PC-9 (cell line): ENCODE data around the gene MAB21L4. TPM values are rescaled to one million over a fixed set of nuclear protein-coding genes. Genes with fewer than 3 reads are reported as not detected.

ENCODE experiments used
- BruUV-seq: library from RNA; stranded (reverse); fragments of 400-500 nt; replicated peaks from 2 replicates; lab custom pipeline; 2021; lab: Mats Ljungman, UMichigan
- CTCF ChIA-PET: fragments of 300-600 bp; sonication (Branson Sonifier 250); formaldehyde crosslinking; loops from one replicate; lab custom pipeline; 2022; ENCODE audit warnings: antibody characterized with exemption; lab: Charles Lee
- POLR2A ChIA-PET: fragments of 300-600 bp; sonication (Branson Sonifier 250); formaldehyde crosslinking; loops from one replicate; lab custom pipeline; 2022; ENCODE audit warnings: antibody characterized with exemption; ENCODE audit not compliant: unreplicated experiment; lab: Charles Lee
- DNase-seq, 2 experiments: peaks; one replicate each; pipeline versions ENCODE4 v3.0.0 to v3.0.0-alpha.2; 2015 to 2022; ENCODE audit warnings: mixed read lengths in 1 of 2
- H2AFZ ChIP-seq: fragments of 200-600 bp; sonication (generic); 2 replicates; pipeline ENCODE4 v1.8.1; 2017; ENCODE audit warnings: antibody characterized with exemption
- H3F3A ChIP-seq: fragments of 200-600 bp; sonication (generic); 2 replicates; pipeline ENCODE4 v1.8.1; 2017; ENCODE audit warnings: antibody characterized with exemption, mild to moderate bottlenecking, low read depth; ENCODE audit not compliant: insufficient read depth
- H3K27ac ChIP-seq: fragments of 200-600 bp; sonication (generic); 2 replicates; pipeline ENCODE4 v1.6.1; 2016; ENCODE audit warnings: mixed run types
- H3K27me3 ChIP-seq: fragments of 200-600 bp; sonication (generic); 2 replicates; pipeline ENCODE4 v1.6.1; 2016; ENCODE audit warnings: low read depth, mixed run types; ENCODE audit not compliant: insufficient read depth
- H3K36me3 ChIP-seq: fragments of 200-600 bp; sonication (generic); 2 replicates; pipeline ENCODE4 v1.6.1; 2016; ENCODE audit warnings: low read depth, mixed run types
- H3K4me1 ChIP-seq: fragments of 200-600 bp; sonication (generic); replicated peaks from 2 replicates; pipeline ENCODE4 v1.6.1; 2016; ENCODE audit warnings: mixed run types; ENCODE audit not compliant: insufficient read depth
- H3K4me2 ChIP-seq: fragments of 200-600 bp; sonication (generic); 2 replicates; pipeline ENCODE4 v1.6.1; 2017; ENCODE audit warnings: mixed run types
- H3K4me3 ChIP-seq: fragments of 200-600 bp; sonication (generic); 2 replicates; pipeline ENCODE4 v1.6.1; 2016; ENCODE audit warnings: mixed run types
- H3K79me2 ChIP-seq: fragments of 200-600 bp; sonication (generic); 2 replicates; pipeline ENCODE4 v1.6.1; 2017; ENCODE audit warnings: low read depth, mixed run types
- H3K9me2 ChIP-seq: fragments of 200-600 bp; sonication (generic); 2 replicates; pipeline ENCODE4 v1.8.1; 2017; ENCODE audit warnings: mild to moderate bottlenecking; ENCODE audit not compliant: insufficient read depth
- H3K9me3 ChIP-seq: fragments of 200-600 bp; sonication (generic); 2 replicates; pipeline ENCODE4 v1.8.1; 2016; ENCODE audit warnings: low read depth; ENCODE audit not compliant: insufficient read depth
- H4K20me1 ChIP-seq: fragments of 200-600 bp; sonication (generic); 2 replicates; pipeline ENCODE4 v1.8.1; 2017; ENCODE audit not compliant: insufficient read depth
- CTCF ChIP-seq: fragments of 200-600 bp; sonication (generic); conservative IDR thresholded peaks from 2 replicates; pipeline ENCODE4 v1.6.1; 2017; ENCODE audit warnings: mixed run types, antibody characterized with exemption, mild to moderate bottlenecking, moderate library complexity
- EZH2 ChIP-seq: fragments of 200-600 bp; sonication (generic); IDR thresholded peaks from 2 replicates; pipeline ENCODE4 v1.8.0; 2017; ENCODE audit warnings: antibody characterized with exemption, low read depth
- intact Hi-C: fragments of 100-400 bp; cut with micrococcal nuclease; formaldehyde crosslinking; loops from one replicate; pipeline ENCODE4 v1.10.0; 2022; ENCODE audit not compliant: unreplicated experiment
- total RNA-seq: library from RNA; stranded (reverse); gene quantifications from 2 replicates; pipeline ENCODE4 v1.2.3, GENCODE V29; 2021

The MAB21L4 gene
- total RNA-seq, 1 experiment from 2014 or later: 68.8 TPM

DNA sequence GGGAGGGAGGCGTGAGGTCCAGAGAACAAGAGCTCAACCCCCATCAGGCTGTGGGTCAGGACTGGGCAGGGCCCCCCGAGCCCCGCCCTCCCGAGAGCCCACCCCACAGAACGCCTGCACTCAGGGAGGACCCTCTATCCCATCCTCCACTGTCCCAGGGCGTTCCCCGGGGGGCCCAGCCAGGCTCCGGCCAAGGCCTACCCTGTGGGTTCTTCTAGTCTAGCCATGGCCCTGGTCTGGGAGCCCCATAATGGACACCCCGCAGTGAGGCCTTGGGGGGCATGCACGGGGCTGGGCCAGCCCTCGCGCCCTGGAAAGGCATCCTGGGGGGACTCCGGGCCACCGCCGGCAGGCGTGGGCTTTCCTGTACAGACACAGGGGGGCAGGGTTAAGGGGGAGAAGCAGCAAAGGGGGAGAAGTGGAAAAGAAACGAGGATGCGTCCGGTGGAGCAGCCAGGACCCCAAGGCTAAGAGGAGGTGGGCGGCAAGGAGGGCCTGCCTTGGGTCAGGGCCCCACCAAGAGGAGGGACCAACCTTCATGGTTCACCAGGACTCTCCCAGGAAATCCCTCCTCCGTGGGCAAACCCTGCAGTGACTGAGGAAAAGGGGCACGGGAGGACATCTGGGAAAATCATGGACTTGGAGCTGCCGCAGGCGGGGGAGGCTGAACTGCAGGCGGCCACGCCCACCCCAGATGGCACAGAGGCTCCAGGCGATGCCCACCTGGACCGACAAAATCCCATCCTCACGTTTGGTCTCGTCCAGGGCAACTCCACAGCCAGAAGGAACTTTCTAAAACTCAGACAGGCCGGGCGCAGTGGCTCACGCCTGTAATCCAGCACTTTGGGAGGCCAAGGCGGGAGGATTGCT is 7.5 kb upstream of the MAB21L4 start:
- peaks cover 22% of the 10 kb centered on the region for H3K4me1 ChIP-seq
- intact Hi-C loops: no loop called here
- ChIA-PET POLR2A (interaction anchor here (0.6 kb wide), 1 partner anchor 142 kb away, joined by 6 read pairs; no protein-coding TSS in a partner anchor), CTCF (no interaction called here)
- H3F3A ChIP-seq: peaks cover 12% of the 10 kb centered on the region; the same call in 1 of the 2 replicates
- no peak overlapping the region for H3K27ac ChIP-seq
- H4K20me1 ChIP-seq: no peaks in the 10 kb centered on the region
- no peaks in the 10 kb centered on the region for H3K79me2 ChIP-seq
- no peaks in the 10 kb centered on the region for H3K9me3 ChIP-seq
- no peak overlapping the region for H3K4me2 ChIP-seq
- no peak overlapping the region for H3K4me3 ChIP-seq
- BruUV-seq: no TSS peak
- TF ChIP-seq EZH2: no peak
- TF ChIP-seq CTCF: no peak
- no peaks in the 10 kb centered on the region for H3K36me3 ChIP-seq
- H3K9me2 ChIP-seq: no peaks in the 10 kb centered on the region
- H2AFZ ChIP-seq: no peak overlapping the region
- DNase-seq: no peak
- no peaks in the 10 kb centered on the region for H3K27me3 ChIP-seq

- H3K27me3 ChIP-seq: no peaks in the 10 kb centered on the region
Measured at GRCh38 chr2:240902615-240903041, 6.7 kb upstream of the MAB21L4 start.

More at GRCh38 chr2:240902615-240903041, 6.7 kb upstream of the MAB21L4 start:
- ChIA-PET CTCF (no interaction called here), POLR2A (interaction anchor here (0.6 to 1.1 kb wide), 3 partner anchors 143 to 412 kb away, joined by 3 to 9 read pairs (median 6); no protein-coding TSS in a partner anchor)
- Histone ChIP-seq H3K36me3 (no peaks in the 10 kb centered on the region), H2AFZ (no peak overlapping the region), H4K20me1 (no peaks in the 10 kb centered on the region), H3K4me1 (peaks cover 30% of the 10 kb centered on the region), H3K4me3 (no peak overlapping the region), H3K27ac (no peak overlapping the region), H3K79me2 (no peaks in the 10 kb centered on the region), H3F3A (peaks cover 17% of the 10 kb centered on the region), H3K4me2 (no peak overlapping the region), H3K9me2 (no peaks in the 10 kb centered on the region), H3K9me3 (no peaks in the 10 kb centered on the region)
- BruUV-seq: no TSS peak
- peak in 1 of 2 experiments; percentile 71 for DNase-seq
- no peak for TF ChIP-seq EZH2
- TF ChIP-seq CTCF: no peak
- intact Hi-C loops: no loop called here
